A549 (cell line): ENCODE results near the gene SCT. TPM values are rescaled to one million over a fixed set of nuclear protein-coding genes. Genes with fewer than 3 reads are reported as not detected.

ENCODE experiments used
- ATAC-seq, 2 experiments: fragments of 200-7000 bp in 1 of 2; fragments of >200 bp in 1 of 2; cut with Nextera tagmentation in 1 of 2; cut with Tn5 transposase in 1 of 2; 3 replicates each; pipeline versions ENCODE4 v1.8.0 to v1.9.1; 2018 to 2020; ENCODE audit warnings: mild to moderate bottlenecking in 1 of 2, moderate library complexity in 1 of 2
- CTCF ChIA-PET: fragments of 300-600 bp; sonication (Branson Sonifier 250); formaldehyde crosslinking; extraction: SDS; loops from one replicate; lab custom pipeline; 2021; ENCODE audit warnings: antibody characterized with exemption, inconsistent platforms; lab: Yijun Ruan, JAX
- POLR2A ChIA-PET: fragments of 350-600 bp; formaldehyde crosslinking; extraction: SDS; loops from one replicate; lab custom pipeline; 2021; ENCODE audit warnings: antibody characterized with exemption, inconsistent platforms; lab: Yijun Ruan, JAX
- DNase-seq, 2 experiments: peaks; one replicate each; pipeline versions ENCODE4 v3.0.0 to v3.0.0-alpha.2; 2011 to 2016; ENCODE audit warnings: low read depth in 1 of 2, low spot score in 1 of 2
- FAIRE-seq: peaks from 2 replicates; lab custom pipeline; 2011; peaks lifted over from hg19 to GRCh38; lab: Jason Lieb, UNC
- H3K27ac ChIP-seq, 2 experiments: fragments of >200 bp; sonication (Bioruptor Twin); formaldehyde crosslinking; 3 replicates each; pipeline ENCODE4 v1.5.1; 2016 to 2017
- H3K4me1 ChIP-seq: fragments of >200 bp; sonication (Bioruptor Twin); formaldehyde crosslinking; 3 replicates; pipeline ENCODE4 v1.6.1; 2016
- H3K4me2 ChIP-seq: fragments of >200 bp; sonication (Bioruptor Twin); formaldehyde crosslinking; 3 replicates; pipeline ENCODE4 v1.6.1; 2016
- H3K4me3 ChIP-seq: fragments of >200 bp; sonication (Bioruptor Twin); formaldehyde crosslinking; 3 replicates; pipeline ENCODE4 v1.5.1; 2016
- H3K9me3 ChIP-seq: fragments of >200 bp; sonication (Bioruptor Twin); formaldehyde crosslinking; 3 replicates; pipeline ENCODE4 v1.6.1; 2016
- BHLHE40 ChIP-seq: IDR thresholded peaks from 2 replicates; pipeline ENCODE4 v1.6.1; 2012; ENCODE audit warnings: low read depth, low read length, inconsistent platforms
- CBX2 ChIP-seq: fragments of 200-600 bp; sonication (generic); IDR thresholded peaks from 2 replicates; pipeline ENCODE4 v1.6.1; 2016; ENCODE audit warnings: low read depth, mild to moderate bottlenecking, borderline replicate concordance
- CBX8 ChIP-seq: fragments of 200-600 bp; sonication (generic); IDR thresholded peaks from 2 replicates; pipeline ENCODE4 v1.6.1; 2016
- CEBPB ChIP-seq, 2 experiments: fragments of >200 bp in 1 of 2; sonication (Bioruptor Twin) in 1 of 2; formaldehyde crosslinking in 1 of 2; IDR thresholded peaks; 2 replicates each; pipeline ENCODE4 v1.6.1; 2012 to 2016
- EHMT2 ChIP-seq: fragments of 200-600 bp; sonication (generic); IDR thresholded peaks from 2 replicates; pipeline ENCODE4 v1.6.1; 2016; ENCODE audit warnings: antibody characterized with exemption, low read depth, mild to moderate bottlenecking, moderate library complexity
- EP300 ChIP-seq, 2 experiments: fragments of >200 bp; sonication (Bioruptor Twin); formaldehyde crosslinking; IDR thresholded peaks; 2 replicates in 1 of 2; 3 replicates in 1 of 2; pipeline ENCODE4 v1.6.1; 2016 to 2017
- ESRRA ChIP-seq: fragments of 150-350 bp; IDR thresholded peaks from 2 replicates; pipeline ENCODE4 v1.6.1; 2014; ENCODE audit warnings: mild to moderate bottlenecking, low read length, borderline replicate concordance
- FOSL2 ChIP-seq, 2 experiments: fragments of 450-650 bp in 1 of 2; fragments of >200 bp in 1 of 2; sonication (Bioruptor Twin) in 1 of 2; formaldehyde crosslinking; IDR thresholded peaks; 2 replicates each; pipeline versions ENCODE4 v1.5.0 to v1.6.1; 2016 to 2020; ENCODE audit warnings: mild to moderate bottlenecking in 1 of 2, moderate library complexity in 1 of 2
- FOXS1 ChIP-seq: fragments of 250-450 bp; sonication (Bioruptor Pico); IDR thresholded peaks from 2 replicates; pipeline ENCODE4 v1.5.0; 2020; ENCODE audit warnings: mild to moderate bottlenecking, moderate library complexity
- GATA3 ChIP-seq: IDR thresholded peaks from 2 replicates; pipeline ENCODE4 v1.6.1; 2012; ENCODE audit warnings: borderline replicate concordance
- HDAC2 ChIP-seq: fragments of 200-600 bp; sonication (generic); IDR thresholded peaks from 2 replicates; pipeline ENCODE4 v1.6.1; 2016
- JUN ChIP-seq, 2 experiments: fragments of >200 bp; sonication (Bioruptor Twin); formaldehyde crosslinking; IDR thresholded peaks; 2 replicates in 1 of 2; 3 replicates in 1 of 2; pipeline ENCODE4 v1.6.1; 2016 to 2017
- JUNB ChIP-seq: fragments of >200 bp; sonication (Bioruptor Twin); formaldehyde crosslinking; IDR thresholded peaks from 2 replicates; pipeline ENCODE4 v1.6.1; 2016
- KDM1A ChIP-seq: fragments of 200-600 bp; sonication (generic); IDR thresholded peaks from 2 replicates; pipeline ENCODE4 v1.6.1; 2016; ENCODE audit warnings: low read depth, mild to moderate bottlenecking
- MYC ChIP-seq: IDR thresholded peaks from 2 replicates; pipeline ENCODE4 v1.6.1; 2012; ENCODE audit warnings: mild to moderate bottlenecking, inconsistent platforms, low read length, improper control_type of control experiment, borderline replicate concordance
- NPAS2 ChIP-seq: fragments of 250-450 bp; sonication (Bioruptor Pico); IDR thresholded peaks from 2 replicates; pipeline ENCODE4 v1.8.0; 2022; ENCODE audit warnings: mild to moderate bottlenecking, moderate library complexity, borderline replicate concordance
- RCOR1 ChIP-seq: fragments of 150-350 bp; IDR thresholded peaks from 2 replicates; pipeline ENCODE4 v1.6.1; 2014; ENCODE audit warnings: antibody characterized with exemption, low read length, low read depth
- RFX5 ChIP-seq: fragments of 450-650 bp; IDR thresholded peaks from 2 replicates; pipeline ENCODE4 v1.7.1; 2014; ENCODE audit warnings: antibody characterized with exemption, mild to moderate bottlenecking, moderate library complexity
- RNF2 ChIP-seq: fragments of 200-600 bp; sonication (generic); IDR thresholded peaks from 2 replicates; pipeline ENCODE4 v1.6.1; 2016; ENCODE audit warnings: low read depth, mild to moderate bottlenecking, antibody characterized with exemption, moderate library complexity, borderline replicate concordance
- SMC3 ChIP-seq: fragments of >200 bp; sonication (Bioruptor Twin); formaldehyde crosslinking; IDR thresholded peaks from 3 replicates; pipeline ENCODE4 v1.6.1; 2018; ENCODE audit warnings: inconsistent platforms
- SREBF2 ChIP-seq: fragments of 450-650 bp; IDR thresholded peaks from 2 replicates; pipeline ENCODE4 v1.6.1; 2014; ENCODE audit warnings: mild to moderate bottlenecking, moderate library complexity
- ZC3H11A ChIP-seq: fragments of 450-650 bp; IDR thresholded peaks from 2 replicates; pipeline ENCODE4 v1.6.1; 2014; ENCODE audit warnings: antibody characterized with exemption, mild to moderate bottlenecking
- ZSCAN20 ChIP-seq: fragments of 250-450 bp; sonication (Bioruptor Pico); IDR thresholded peaks from 2 replicates; pipeline ENCODE4 v1.8.0; 2022; ENCODE audit warnings: mild to moderate bottlenecking, moderate library complexity
- WGBS: methylation state at CpG from one replicate; pipeline ENCODE4 v1.1.6; 2017; ENCODE audit errors: missing lambda C conversion rate; 5-methylcytosine and 5-hydroxymethylcytosine counted together
- polyA plus RNA-seq, 4 experiments: library from polyadenylated mRNA; depleted of rRNA in 3 of 4; stranded (reverse); fragments of >200 nt; fragmentation: RNase III in 1 of 4; extraction: RNeasy Plus Mini Kit Qiagen cat#74134 plus additional on column Dnase treatment in 1 of 4; gene quantifications; 2 replicates in 3 of 4; 3 replicates in 1 of 4; pipeline ENCODE4 v1.2.3, GENCODE V29; 2011 to 2017

SCT gene
- polyA plus RNA-seq, 2 of the 4 experiments (the other 2 are of a cell fraction): not detected

DNA sequence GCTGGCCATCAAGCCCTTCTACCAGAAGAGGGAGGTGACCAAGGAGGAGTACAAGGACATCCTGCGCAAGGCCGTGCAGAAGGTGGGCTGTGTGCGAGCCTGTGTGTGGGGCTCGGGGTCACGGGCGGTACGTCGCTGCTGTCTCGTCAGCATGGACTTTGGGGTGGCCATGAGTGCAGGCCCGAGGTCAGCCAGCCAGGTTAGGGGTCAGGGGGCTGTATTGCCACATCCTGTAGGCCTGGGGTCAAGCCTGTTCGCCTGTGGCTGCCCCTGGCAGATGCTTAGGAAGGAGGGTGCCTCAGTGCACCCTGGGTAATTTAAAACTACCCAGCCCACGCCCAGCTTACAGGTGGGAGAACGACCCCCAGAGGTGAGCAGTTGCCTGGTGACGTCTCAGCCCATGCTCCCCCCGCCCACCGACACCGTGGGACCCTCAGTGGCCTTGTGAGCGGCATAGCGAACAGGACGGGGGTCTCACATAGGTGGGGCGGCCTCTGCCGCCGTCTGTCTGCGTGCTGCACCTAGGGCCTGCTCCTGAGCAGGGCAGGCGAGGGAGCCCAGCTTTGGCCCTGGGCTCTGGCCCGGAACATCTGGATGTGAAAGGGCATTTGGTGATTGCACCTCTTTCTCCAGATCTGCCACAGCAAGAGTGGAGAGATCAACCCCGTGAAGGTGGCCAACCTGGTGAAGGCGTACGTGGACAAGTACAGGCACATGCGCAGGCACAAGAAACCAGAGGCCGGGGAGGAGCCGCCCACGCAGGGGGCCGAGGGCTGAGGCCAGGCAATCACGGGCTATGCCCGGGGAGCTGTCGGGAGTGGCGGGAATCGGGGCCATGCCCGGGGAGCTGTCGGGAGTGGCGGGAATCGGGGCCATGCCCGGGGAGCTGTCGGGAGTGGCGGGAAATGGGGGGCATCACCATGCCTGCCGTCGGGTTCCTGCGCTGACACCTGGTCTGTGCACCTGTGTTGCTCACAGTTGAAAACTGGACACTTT, 15.7 kb downstream of the SCT start:
- TF ChIP-seq JUN (IDR thresholded peaks at IDR 0.05) (peak in 1 of 2 experiments; percentile 8; a peak in 1 of 5 replicates), RFX5 (no peak)
- TF ChIP-seq, all 56 proteins: peak for 1
- H3K4me3 ChIP-seq: no peak overlapping the region
- CTCF ChIA-PET: interaction anchor here (1.0 to 2.7 kb wide), 4 partner anchors 8 to 154 kb away, joined by 3 to 8 read pairs (median 3); no protein-coding TSS in a partner anchor
- DNase-seq: no peak
- 89% methylated on average over 38 of the region's 49 CpGs for WGBS
- H3K27ac ChIP-seq: no peak overlapping the region
- no peaks in the 10 kb centered on the region for H3K9me3 ChIP-seq
- FAIRE-seq: no peak
- no peak for ATAC-seq
- POLR2A ChIA-PET: no interaction called here
- H3K4me2 ChIP-seq: no peak overlapping the region
- H3K4me1 ChIP-seq: peaks cover 15% of the 10 kb centered on the region; the same call in 2 of the 3 replicates

DNA sequence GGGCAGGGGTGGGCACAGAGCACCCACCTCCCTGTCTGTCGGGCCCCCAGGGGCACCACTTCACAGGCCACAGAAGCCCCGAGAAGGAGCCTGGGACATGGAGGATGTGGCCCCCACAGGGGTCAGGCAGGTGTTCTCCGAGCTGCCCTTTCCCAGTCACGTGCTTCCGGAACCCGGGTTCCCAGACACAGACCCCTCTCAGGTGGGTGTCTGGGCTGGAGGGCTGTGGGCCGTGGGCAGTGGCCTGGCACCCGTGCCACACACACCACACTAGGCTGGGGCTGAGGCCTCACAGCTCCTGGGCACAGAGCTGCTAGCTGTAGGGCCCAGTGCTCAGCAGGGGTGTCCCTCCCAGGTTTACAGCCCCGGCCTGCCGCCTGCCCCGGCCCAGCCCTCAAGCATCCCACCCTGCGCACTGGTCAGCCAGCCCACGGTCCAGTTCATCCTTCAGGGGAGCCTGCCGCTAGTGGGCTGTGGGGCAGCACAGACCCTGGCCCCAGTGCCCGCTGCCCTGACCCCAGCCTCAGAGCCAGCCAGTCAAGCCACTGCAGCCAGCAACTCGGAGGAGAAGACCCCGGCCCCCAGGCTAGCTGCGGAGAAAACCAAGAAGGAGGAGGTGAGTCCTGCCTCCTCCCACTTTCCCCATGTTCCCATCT, 16.7 kb downstream of the SCT start:
- H3K9me3 ChIP-seq: no peaks in the 10 kb centered on the region
- H3K4me1 ChIP-seq: peaks cover 20% of the 10 kb centered on the region
- WGBS: 92% methylated on average over 12 of the region's 18 CpGs
- CTCF ChIA-PET: interaction anchor here (0.7 to 2.7 kb wide), 5 partner anchors 9 to 155 kb away, joined by 3 to 8 read pairs (median 3); no protein-coding TSS in a partner anchor
- FAIRE-seq (no peak), ATAC-seq (no peak)
- H3K27ac ChIP-seq: no peak overlapping the region
- TF ChIP-seq FOSL2 (IDR thresholded peaks at IDR 0.05): no peak
- no peak for TF ChIP-seq FOSL2 (CRISPR knock-in tag; IDR thresholded peaks at IDR 0.05)
- TF ChIP-seq CBX8: no peak
- TF ChIP-seq ZC3H11A: no peak
- TF ChIP-seq EP300 (IDR thresholded peaks at IDR 0.05): no peak
- no peak for TF ChIP-seq CBX2
- TF ChIP-seq FOXS1 (CRISPR knock-in tag): no peak
- TF ChIP-seq SREBF2: no peak
- TF ChIP-seq KDM1A: no peak
- no peak for TF ChIP-seq SMC3
- no peak for TF ChIP-seq HDAC2
- TF ChIP-seq JUNB: no peak
- TF ChIP-seq GATA3: no peak
- no peak for TF ChIP-seq ZSCAN20 (CRISPR knock-in tag)
- TF ChIP-seq MYC: no peak
- no peak for TF ChIP-seq ESRRA
- TF ChIP-seq RCOR1: no peak
- no peak for TF ChIP-seq BHLHE40
- no peak for TF ChIP-seq NPAS2 (CRISPR knock-in tag)
- TF ChIP-seq, all 56 proteins: peak for 0
- POLR2A ChIA-PET: no interaction called here
- no peak for DNase-seq
- no peak overlapping the region for H3K4me2 ChIP-seq
- H3K4me3 ChIP-seq: no peak overlapping the region

DNA sequence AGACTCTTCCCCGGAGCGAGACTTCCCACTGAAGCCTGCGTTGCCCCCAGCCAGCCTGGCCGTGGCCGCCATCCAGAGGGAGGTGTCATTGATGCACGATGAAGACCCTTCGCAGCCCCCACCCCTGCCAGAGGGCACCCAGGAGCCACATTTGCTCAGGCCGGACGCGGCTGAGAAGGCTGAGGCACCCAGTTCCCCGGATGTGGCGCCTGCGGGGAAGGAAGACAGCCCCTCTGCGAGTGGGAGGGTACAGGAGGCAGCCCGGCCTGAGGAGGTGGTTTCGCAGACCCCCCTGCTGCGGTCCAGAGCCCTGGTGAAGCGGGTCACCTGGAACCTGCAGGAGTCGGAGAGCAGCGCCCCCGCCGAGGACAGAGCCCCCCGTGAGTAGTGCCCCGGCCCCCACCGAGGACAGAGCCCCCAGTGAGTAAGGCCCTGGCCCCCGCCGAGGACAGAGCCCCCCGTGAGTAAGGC, 17.6 kb downstream of the SCT start:
- ChIA-PET CTCF (interaction anchor here (1.2 kb wide), 1 partner anchor 54 kb away, joined by 4 read pairs; no protein-coding TSS in a partner anchor), POLR2A (no interaction called here)
- ATAC-seq (no peak), FAIRE-seq (no peak), DNase-seq (no peak)
- Histone ChIP-seq H3K4me3 (no peak overlapping the region), H3K9me3 (no peaks in the 10 kb centered on the region), H3K4me2 (no peak overlapping the region), H3K4me1 (peaks cover 13% of the 10 kb centered on the region), H3K27ac (no peak overlapping the region)
- WGBS: 78% methylated on average over 6 of the region's 28 CpGs
- TF ChIP-seq CEBPB (IDR thresholded peaks at IDR 0.05) (no peak), EHMT2 (no peak), SREBF2 (no peak), CBX8 (no peak), RNF2 (no peak)
